ENCODE data around the gene TAS2R10.
"Not testable (repeated sequence)": the region's sequence is repeated elsewhere in the genome, so short reads cannot be mapped to it uniquely, and the experiment has no call there.

TAS2R10 gene

GRCh38 chr12:10826258-10826657 is at the start of gene TAS2R10:
TSS of gene TAS2R10 (minus strand) at chr12:10826358. CDS start at chr12:10826269, 89 bp downstream.
- no peak for DNase-seq

GRCh38 chr12:10873378-10873777 is 47.2 kb upstream of the TAS2R10 start:
- no peak for DNase-seq

- no peak for DNase-seq
Measured at GRCh38 chr12:10867381-10867780, 41.2 kb upstream of the TAS2R10 start.

GRCh38 chr12:10863512-10864218 is 37.5 kb upstream of the TAS2R10 start:
- DNase-seq = no peak

- DNase-seq = no peak
Measured at GRCh38 chr12:10861366-10861765, 35.2 kb upstream of the TAS2R10 start.

GRCh38 chr12:10855807-10856206 is 29.6 kb upstream of the TAS2R10 start:
- DNase-seq = no peak

DNA sequence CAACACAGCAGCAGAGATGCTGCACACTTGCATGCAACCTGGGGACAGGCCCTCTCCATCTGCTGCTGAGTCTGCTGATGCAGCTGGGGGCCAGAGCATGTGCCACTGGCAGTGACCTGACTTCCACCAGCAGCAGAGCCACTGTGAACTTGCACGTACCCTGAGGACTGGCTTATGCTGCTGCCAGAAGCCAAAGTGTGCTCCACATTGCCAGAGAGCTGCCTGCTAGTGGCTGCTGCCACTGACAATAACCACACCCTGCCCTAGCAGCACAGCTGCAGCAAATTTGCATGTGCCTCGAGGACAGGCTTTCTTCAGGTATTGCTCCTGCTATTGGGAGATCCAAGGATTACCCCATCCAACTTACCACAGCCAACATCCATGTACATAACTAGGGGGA is 27.6 kb upstream of the TAS2R10 start:
- DNase-seq = no peak

DNA sequence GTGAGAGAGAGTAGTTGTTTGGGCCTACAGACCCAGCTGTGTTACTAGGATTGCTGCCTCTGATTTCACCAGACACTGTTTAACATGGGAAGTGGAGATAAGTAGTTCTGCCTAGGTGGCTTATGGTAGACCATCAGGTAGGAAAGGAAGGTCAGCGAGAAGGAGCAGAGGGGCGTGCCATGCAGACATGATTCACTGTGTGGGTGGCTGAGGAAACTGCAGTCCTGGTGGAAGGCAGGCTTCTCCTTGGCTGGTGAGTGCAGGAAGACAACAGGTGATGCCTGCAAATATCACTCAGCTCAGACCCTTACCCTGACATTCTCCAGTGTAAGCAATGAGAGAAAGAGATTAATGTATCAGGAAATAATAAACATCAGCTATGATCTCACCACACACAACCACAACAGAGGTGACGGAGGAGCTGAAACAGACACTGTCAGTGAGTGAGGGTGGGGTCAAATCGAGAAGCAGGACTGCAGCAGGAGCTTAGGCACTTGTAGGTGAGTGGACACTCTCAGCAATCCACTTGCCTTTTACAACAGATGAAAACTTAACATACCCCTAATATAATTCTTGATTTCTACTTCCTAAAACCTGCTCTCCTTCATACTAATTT is 25.2 kb upstream of the TAS2R10 start:
- DNase-seq = no peak

- DNase-seq = no peak
Measured at GRCh38 chr12:10849425-10849878, 23.3 kb upstream of the TAS2R10 start, which contains the start of gene PRR4. TSS of gene PRR4 (minus strand) at chr12:10849475. CDS start at chr12:10849437, 38 bp downstream.

- no peak for DNase-seq
Measured at GRCh38 chr12:10847744-10848143, 21.6 kb upstream of the TAS2R10 start.

GRCh38 chr12:10842862-10843261 is 16.7 kb upstream of the TAS2R10 start:
- no peak for DNase-seq

GRCh38 chr12:10838461-10838860 is 12.3 kb upstream of the TAS2R10 start:
- DNase-seq = no peak

DNA sequence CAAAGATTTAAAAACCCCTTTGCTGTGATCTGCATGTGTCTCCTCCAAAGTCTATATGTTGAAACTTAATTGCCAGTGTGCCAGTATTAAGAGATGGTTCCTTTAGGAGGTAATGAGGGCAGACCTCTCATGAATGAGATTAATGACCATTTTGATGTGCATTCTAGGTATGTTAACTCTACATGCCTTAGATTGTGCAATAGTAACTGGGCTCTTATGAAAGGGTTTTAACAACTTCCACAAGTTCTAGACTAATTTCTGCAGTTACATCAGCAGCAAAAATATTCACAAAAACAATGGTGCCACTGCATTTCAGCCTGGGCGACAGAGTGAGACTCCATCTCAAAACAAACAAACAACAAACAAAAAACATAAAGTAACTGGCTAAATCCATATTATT is 3.8 kb upstream of the TAS2R10 start:
- no peak for DNase-seq

DNA sequence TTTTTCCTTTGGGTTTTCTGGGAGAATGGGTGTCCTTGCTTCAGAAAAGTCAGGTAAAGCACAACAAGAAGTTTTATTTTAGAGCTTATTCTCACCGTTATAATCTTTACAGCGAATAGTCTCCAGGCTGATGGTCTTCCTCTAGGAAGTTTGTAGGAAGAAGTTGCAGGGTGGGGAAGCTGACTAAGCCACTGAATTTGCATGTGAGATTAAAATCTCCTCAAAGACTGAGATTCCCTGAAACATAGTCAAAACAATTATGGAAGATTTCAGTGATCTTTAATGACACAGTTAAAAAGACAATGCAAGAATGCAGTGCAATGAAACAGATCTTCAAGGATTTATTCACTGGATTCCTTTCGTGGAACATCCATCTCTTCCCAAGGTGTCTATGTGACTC is 1.2 kb downstream of the TAS2R10 start:
- no peak for DNase-seq

- no peak for DNase-seq
Measured at GRCh38 chr12:10811883-10812536, 14.1 kb downstream of the TAS2R10 start.

- no peak for DNase-seq
Measured at GRCh38 chr12:10810068-10810467, 16.1 kb downstream of the TAS2R10 start, which contains the start of gene TAS2R9. TSS of gene TAS2R9 (minus strand) at chr12:10810168. CDS start at chr12:10810075, 93 bp downstream.

DNA sequence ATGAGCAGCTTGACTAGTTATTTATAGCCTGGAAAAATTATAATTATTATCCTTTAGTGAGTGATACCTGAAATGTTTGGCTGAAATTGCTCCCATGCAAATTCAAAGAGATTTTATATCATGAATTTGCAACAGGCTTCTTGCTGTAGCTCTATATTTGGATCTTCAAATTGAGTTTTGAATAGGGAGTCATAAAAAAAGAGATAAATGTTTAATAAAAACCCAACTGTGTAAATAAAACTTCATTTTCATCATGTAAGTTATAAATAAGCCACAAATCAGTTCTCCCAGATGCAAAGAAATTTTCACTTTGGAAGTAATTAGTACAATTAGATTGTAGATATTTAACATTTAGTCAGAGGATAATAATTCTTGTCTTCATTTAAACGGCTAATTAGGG is 19.0 kb downstream of the TAS2R10 start, which contains the start of gene TAS2R8:
Gene TAS2R8 (minus strand): TSS at position 101 of the 400 bp plus-strand sequence. CDS start 306 bp downstream, outside the sequence.
- no peak for DNase-seq

- DNase-seq = no peak
Measured at GRCh38 chr12:10802587-10802986, 23.6 kb downstream of the TAS2R10 start, which contains the start of gene TAS2R7. TSS of gene TAS2R7 (minus strand) at chr12:10802627. CDS start at chr12:10802570, 57 bp downstream.

DNA sequence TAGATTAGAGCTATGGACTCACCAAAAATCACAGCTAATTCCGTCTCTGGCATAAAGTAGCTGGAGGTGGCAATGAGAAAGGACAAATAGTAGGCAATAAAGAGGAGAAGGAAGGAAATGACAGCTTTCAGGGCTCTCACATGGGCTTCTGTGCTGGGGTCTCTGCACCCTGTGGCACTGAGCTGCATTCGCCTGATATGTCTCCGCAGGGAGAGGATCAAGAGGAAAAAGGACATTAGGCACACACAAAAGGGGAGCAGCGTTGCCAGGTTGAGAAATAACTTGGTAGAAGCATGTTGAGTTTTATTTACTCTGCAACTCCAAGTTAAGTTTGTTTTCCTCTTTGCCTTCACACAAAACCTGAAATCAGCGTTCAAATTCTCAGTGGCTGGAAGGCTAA is 24.4 kb downstream of the TAS2R10 start:
- DNase-seq = no peak

- DNase-seq = no peak
Measured at GRCh38 chr12:10794222-10794621, 31.9 kb downstream of the TAS2R10 start.

- DNase-seq = not testable (repeated sequence)
Measured at GRCh38 chr12:10791769-10792168, 34.4 kb downstream of the TAS2R10 start.

GRCh38 chr12:10783252-10783651 is 42.9 kb downstream of the TAS2R10 start:
- DNase-seq = no peak

GRCh38 chr12:10779103-10779502 is 47.1 kb downstream of the TAS2R10 start:
- DNase-seq = no peak
